Measurements from ENCODE around the gene HS3ST6. TPM values are rescaled to one million over a fixed set of nuclear protein-coding genes. Genes with fewer than 3 reads are reported as not detected.

The HS3ST6 gene
- total and polyA plus RNA-seq, 9 of the 15 experiments (the other 6 are each of a cell fraction or from before 2014, with no cell fraction given), result not detected

DNA sequence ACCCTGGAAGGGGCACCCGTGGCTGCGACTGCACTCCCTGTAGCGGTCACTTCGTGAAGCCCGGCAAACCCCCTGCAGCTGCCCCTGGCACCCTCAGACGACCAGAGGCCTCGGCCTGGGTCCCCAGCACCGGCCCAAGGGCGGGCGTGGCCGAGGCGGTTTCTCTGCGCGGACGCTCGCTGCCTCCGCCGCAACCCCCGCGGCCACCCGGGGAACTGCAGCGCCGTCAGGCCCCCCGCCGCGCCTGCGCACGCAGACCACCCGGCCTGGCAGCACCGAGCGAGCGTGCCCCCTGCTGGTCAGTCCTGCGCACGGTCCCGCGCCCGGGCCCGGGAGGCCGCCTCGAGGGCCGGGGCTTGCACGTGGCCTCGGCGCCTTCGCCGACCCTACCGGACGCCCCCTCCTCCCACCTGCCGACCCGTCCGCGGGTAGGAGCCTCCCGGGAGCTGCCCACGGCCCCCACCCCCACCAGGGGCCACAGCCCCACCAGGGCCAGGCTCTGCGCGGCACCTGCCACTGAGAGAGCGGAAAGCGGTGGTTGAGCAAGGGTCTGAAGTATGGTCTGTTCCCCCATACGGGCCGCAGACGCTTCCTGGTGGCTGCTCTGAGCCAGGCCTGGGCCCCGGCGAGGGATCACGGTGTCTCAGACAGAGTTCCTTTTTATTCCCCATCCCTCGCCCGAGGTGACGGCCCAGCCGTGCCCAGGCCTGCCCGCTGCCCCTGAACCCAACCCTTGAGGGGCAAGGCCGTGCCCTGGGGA is 11.5 kb upstream of the HS3ST6 start (continued):
- TF ChIP-seq THRAP3 (IDR thresholded peaks at IDR 0.05; ENCODE audit: borderline replicate concordance) (no peak), MTA2 (IDR thresholded peaks at IDR 0.05; ENCODE audit: low read depth) (no peak), ZBTB1 (CRISPR knock-in tag; IDR thresholded peaks at IDR 0.05; ENCODE audit: borderline replicate concordance, low read depth) (peak; percentile 45; the same call in 1 of the 2 replicates), ELF4 (CRISPR knock-in tag; IDR thresholded peaks at IDR 0.05) (no peak), JUND (IDR thresholded peaks at IDR 0.05; ENCODE audit: borderline replicate concordance, low read depth, low read length) (peak; percentile 44), JUND (tag; IDR thresholded peaks at IDR 0.05; ENCODE audit: borderline replicate concordance, low read depth, low read length) (no peak; the same call in 2 of the 3 replicates), ZNF707 (CRISPR knock-in tag; conservative IDR thresholded peaks at IDR 0.05) (no peak), NCOA1 (IDR thresholded peaks at IDR 0.05; ENCODE audit: low read depth) (no peak), CREM (IDR thresholded peaks at IDR 0.05; ENCODE audit: low read depth) (peak; percentile 62), HSF4 (CRISPR knock-in tag; IDR thresholded peaks at IDR 0.05; ENCODE audit: borderline replicate concordance) (no peak), SP2 (IDR thresholded peaks at IDR 0.05; ENCODE audit: extremely low read depth, low read depth, low read length, poor library complexity, severe bottlenecking) (no peak), MYC (IDR thresholded peaks at IDR 0.05; ENCODE audit: low read depth, low read length) (peak; percentile 93), MYC (CRISPR knock-in tag; IDR thresholded peaks at IDR 0.05; ENCODE audit: borderline replicate concordance, low read depth) (no peak), MTA3 (IDR thresholded peaks at IDR 0.05; ENCODE audit: borderline replicate concordance) (peak; percentile 60; the same call in 1 of the 2 replicates), HDGF (IDR thresholded peaks at IDR 0.05) (no peak), RBM25 (IDR thresholded peaks at IDR 0.05; ENCODE audit: low read depth, low read length, severe bottlenecking) (peak; percentile 68), ZNF224 (CRISPR knock-in tag; IDR thresholded peaks at IDR 0.05) (no peak), POLR3A (IDR thresholded peaks at IDR 0.05; ENCODE audit: borderline replicate concordance, extremely low read depth, insufficient read depth, insufficient read length) (no peak), HNRNPUL1 (IDR thresholded peaks at IDR 0.05; ENCODE audit: low read length) (no peak)
- TF ChIP-seq, protein P1, sequence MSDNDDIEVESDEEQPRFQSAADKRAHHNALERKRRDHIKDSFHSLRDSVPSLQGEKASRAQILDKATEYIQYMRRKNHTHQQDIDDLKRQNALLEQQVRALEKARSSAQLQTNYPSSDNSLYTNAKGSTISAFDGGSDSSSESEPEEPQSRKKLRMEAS (CRISPR knock-in tag; IDR thresholded peaks at IDR 0.05), result peak; percentile 97
- TF ChIP-seq, protein P2, sequence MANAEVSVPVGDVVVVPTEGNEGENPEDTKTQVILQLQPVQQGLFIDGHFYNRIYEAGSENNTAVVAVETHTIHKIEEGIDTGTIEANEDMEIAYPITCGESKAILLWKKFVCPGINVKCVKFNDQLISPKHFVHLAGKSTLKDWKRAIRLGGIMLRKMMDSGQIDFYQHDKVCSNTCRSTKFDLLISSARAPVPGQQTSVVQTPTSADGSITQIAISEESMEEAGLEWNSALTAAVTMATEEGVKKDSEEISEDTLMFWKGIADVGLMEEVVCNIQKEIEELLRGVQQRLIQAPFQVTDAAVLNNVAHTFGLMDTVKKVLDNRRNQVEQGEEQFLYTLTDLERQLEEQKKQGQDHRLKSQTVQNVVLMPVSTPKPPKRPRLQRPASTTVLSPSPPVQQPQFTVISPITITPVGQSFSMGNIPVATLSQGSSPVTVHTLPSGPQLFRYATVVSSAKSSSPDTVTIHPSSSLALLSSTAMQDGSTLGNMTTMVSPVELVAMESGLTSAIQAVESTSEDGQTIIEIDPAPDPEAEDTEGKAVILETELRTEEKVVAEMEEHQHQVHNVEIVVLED (CRISPR knock-in tag; IDR thresholded peaks at IDR 0.05), result peak; percentile 68
- TF ChIP-seq, protein P3, sequence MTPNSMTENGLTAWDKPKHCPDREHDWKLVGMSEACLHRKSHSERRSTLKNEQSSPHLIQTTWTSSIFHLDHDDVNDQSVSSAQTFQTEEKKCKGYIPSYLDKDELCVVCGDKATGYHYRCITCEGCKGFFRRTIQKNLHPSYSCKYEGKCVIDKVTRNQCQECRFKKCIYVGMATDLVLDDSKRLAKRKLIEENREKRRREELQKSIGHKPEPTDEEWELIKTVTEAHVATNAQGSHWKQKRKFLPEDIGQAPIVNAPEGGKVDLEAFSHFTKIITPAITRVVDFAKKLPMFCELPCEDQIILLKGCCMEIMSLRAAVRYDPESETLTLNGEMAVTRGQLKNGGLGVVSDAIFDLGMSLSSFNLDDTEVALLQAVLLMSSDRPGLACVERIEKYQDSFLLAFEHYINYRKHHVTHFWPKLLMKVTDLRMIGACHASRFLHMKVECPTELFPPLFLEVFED (CRISPR knock-in tag; conservative IDR thresholded peaks at IDR 0.05), result no peak
- TF ChIP-seq, protein P4, sequence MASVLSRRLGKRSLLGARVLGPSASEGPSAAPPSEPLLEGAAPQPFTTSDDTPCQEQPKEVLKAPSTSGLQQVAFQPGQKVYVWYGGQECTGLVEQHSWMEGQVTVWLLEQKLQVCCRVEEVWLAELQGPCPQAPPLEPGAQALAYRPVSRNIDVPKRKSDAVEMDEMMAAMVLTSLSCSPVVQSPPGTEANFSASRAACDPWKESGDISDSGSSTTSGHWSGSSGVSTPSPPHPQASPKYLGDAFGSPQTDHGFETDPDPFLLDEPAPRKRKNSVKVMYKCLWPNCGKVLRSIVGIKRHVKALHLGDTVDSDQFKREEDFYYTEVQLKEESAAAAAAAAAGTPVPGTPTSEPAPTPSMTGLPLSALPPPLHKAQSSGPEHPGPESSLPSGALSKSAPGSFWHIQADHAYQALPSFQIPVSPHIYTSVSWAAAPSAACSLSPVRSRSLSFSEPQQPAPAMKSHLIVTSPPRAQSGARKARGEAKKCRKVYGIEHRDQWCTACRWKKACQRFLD (CRISPR knock-in tag; IDR thresholded peaks at IDR 0.05), result peak; percentile 76; the same call in 1 of the 2 replicates
